ENCODE results near the gene HTR3D. TPM values are rescaled to one million over a fixed set of nuclear protein-coding genes. Genes with fewer than 3 reads are reported as not detected.
"Not testable (repeated sequence)": the region's sequence is repeated elsewhere in the genome, so short reads cannot be mapped to it uniquely, and the experiment has no call there.

The HTR3D gene
- total RNA-seq, 1 experiment from 2014 or later = not detected

DNA sequence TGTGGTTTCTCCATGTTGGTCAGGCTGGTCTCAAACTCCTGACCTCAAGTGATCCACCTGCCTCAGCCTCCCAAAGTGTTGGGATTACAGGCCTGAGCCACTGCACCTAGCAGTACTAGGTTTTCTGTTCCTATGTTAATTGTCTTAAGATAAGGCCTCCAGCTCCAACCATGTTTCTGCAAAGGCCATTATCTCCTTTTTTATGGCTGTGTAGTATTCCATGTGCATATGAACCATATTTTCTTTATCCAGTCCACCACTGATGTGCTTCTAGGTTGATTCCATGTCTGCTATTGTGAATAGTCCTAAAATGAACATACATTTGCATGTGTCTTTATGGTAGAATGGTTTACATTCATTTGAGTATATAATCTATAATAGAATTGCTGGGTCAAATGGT lies 31.1 kb downstream of the HTR3D start:
- DNase-seq (ENCODE audit: extremely low read depth, low read depth) = no peak

DNA sequence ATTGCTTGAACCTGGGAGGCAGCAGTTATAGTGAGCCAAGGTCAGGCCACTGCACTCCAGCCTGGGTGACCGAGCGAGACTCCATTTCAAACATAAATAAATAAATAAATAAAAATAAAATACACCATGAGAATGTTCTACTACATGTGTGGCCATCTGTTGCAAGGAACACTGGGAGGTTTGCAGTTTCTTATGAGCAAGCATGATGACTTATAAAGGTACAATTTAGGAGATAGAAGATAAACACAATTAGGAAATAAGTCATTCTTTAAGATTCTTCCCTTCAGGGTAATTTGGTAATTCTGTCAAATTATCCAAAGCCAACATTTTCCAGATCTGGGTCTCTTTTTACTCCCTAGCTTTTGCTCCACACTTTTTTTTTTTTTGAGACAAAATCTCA lies 34.7 kb downstream of the HTR3D start:
- no peak for DNase-seq (ENCODE audit: extremely low read depth, low read depth)

DNA sequence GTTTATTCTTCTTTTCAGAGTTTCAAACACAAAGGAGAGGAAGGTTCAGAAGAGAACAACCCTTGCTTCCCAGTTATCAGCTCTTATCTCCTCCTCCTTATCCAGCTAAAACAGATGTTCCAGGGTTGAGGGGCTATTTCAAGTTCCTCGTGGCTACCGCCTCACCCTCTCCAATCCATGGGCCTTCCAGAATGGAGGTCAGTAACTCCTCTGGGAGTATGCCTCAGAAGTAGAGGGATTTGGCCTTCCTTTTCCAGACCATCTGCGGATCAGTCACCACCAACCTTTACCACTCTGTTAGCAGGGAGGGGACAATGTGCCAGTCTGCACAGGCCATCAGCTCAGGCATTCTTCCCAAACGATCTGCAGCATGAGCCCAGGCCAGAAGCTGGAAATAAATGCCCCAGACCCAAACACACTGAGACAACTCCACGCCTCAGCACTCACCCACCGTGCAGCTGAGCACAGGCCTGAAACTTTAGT lies 36.1 kb downstream of the HTR3D start:
- DNase-seq (ENCODE audit: extremely low read depth, low read depth) = no peak

DNA sequence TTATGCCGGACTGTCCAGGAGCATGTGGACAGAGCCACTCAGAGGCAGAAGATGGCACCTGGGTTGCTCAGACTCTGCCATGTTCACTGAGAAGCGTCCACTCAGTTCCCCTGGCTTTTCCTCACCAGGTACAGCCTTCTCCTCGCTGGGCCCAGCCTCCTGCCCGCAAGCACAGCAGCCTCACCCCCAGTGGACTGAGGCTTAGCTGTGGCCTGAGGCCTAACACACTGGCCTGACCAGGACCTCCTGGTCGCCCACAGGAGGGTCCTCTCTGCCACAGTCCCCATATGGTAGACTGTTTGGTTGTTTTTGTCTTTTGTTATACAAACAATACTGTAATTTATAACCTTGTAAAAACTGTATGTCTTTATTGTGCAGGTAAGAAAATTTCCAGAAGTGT lies 36.8 kb downstream of the HTR3D start:
- DNase-seq (ENCODE audit: extremely low read depth, low read depth) = no peak

DNA sequence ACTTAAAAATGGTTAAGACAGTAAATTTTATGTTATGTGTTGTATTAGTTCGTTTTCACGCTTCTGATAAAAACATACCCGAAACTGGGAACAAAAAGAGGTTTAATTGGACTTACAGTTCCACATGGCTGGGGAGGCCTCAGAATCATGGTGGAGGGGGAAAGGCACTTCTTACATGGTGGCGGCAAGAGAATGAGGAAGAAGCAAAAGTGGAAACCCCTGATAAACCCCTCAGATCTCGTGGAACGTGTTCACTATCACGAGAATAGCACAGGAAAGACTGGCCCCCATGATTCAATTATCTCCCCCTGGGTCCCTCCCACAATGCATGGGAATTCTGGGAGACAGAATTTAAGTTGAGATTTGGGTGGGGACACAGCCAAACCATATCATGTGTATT lies 39.6 kb downstream of the HTR3D start:
- not testable (repeated sequence) for DNase-seq (ENCODE audit: extremely low read depth, low read depth)

- DNase-seq (ENCODE audit: extremely low read depth, low read depth) = no peak
Measured at GRCh38 chr3:184073621-184074020, 42.1 kb downstream of the HTR3D start.

GRCh38 chr3:184075901-184076300 lies 44.4 kb downstream of the HTR3D start:
- DNase-seq (ENCODE audit: extremely low read depth, low read depth) = no peak

- DNase-seq (ENCODE audit: extremely low read depth, low read depth) = no peak
Measured at GRCh38 chr3:184077881-184078280, 46.3 kb downstream of the HTR3D start.

GRCh38 chr3:184078851-184079250 lies 47.3 kb downstream of the HTR3D start:
- DNase-seq (ENCODE audit: extremely low read depth, low read depth) = no peak

DNA sequence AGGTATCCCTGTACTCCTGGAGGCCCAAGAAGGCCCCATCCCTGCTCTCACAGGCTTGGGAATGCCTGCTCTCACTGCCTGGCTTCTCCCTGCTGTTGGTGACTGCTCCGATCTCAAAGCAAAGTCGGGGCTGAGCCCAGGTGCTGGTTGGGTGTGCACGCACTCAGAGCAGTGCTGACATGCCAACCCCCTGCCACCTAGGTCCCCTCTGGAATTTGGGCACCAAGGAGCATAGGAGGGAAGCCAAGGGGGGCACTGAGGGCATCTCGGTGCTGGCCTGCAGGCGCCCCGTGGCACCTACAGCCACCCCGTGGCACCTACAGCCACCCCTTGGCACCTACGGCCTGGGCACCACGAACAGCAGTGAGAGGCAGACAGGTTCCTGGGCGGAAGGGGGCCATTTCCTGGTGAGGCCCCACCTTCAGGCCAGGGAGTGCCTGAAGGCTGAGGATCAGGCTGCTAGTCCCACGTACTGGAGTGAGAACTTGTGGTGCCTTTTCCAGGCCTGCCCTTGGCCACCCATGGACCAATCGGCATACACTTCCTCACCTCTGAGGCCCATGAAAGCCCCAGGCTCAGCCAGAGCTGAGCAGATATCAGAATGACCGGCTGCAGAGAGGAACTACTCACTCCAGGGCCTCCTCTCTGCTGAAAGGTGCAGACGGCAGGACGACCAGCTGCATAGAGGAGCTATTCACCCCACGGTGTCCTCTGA lies 49.7 kb downstream of the HTR3D start:
- DNase-seq (ENCODE audit: extremely low read depth, low read depth) = no peak

DNA sequence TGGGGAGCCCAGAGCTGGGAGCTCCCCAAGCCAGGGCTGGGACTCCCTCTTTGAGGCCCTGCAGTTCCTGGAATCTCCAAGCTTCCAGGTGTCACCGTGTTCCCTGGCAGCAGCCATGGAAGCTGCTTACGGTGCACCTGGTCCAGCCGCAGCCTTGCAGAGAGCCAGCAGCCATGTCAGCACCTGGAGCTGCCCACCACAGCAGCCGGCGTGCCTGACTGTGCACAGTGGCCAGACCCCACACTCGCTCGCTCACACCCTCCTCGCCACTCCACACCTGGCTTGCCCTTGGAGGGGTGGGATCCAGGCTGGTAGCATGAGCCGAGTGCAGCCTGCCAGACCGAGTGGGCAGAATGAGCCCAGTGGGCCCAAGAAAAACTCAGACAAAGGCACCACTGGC lies 50.5 kb downstream of the HTR3D start:
- no peak for DNase-seq (ENCODE audit: extremely low read depth, low read depth)

- DNase-seq (ENCODE audit: extremely low read depth, low read depth) = no peak
Measured at GRCh38 chr3:184082465-184082864, 50.9 kb downstream of the HTR3D start.

- no peak for DNase-seq (ENCODE audit: extremely low read depth, low read depth)
Measured at GRCh38 chr3:184085389-184085852, 53.9 kb downstream of the HTR3D start.

Small RNAs within 50 kb of the gene (small RNA-seq; reads per million reads assigned to genes)
- 0 reads per million in 2 experiments for gene RF00019

Other genes starting within 250 kb of the HTR3D start
- 0.72 and 0.84 TPM in 2 replicates for gene MAP6D1, start 206.2 kb upstream of the HTR3D start, total RNA-seq (2014; rRNA removed; shearing (Covaris generic))
- 46.9 and 48.1 TPM in 2 replicates for gene PARL, start 146.9 kb upstream of the HTR3D start, total RNA-seq (2014; rRNA removed; shearing (Covaris generic))
- 7.0 and 9.4 TPM in 2 replicates for gene ABCC5, start 13.9 kb upstream of the HTR3D start, total RNA-seq (2014; rRNA removed; shearing (Covaris generic))
- not detected in 2 replicates for gene HTR3C, start 21.3 kb downstream of the HTR3D start, total RNA-seq (2014; rRNA removed; shearing (Covaris generic))
- not detected in 2 replicates for gene HTR3E, start 65.3 kb downstream of the HTR3D start, total RNA-seq (2014; rRNA removed; shearing (Covaris generic))
- gene EIF2B5, start 103.6 kb downstream of the HTR3D start, total RNA-seq (2014; rRNA removed; shearing (Covaris generic)) = 32.0 and 33.3 TPM in 2 replicates
- 16.1 and 19.4 TPM in 2 replicates for gene DVL3, start 123.6 kb downstream of the HTR3D start, total RNA-seq (2014; rRNA removed; shearing (Covaris generic))
- 110 and 117 TPM in 2 replicates for gene AP2M1, start 143.1 kb downstream of the HTR3D start, total RNA-seq (2014; rRNA removed; shearing (Covaris generic))
- 21.1 and 25.4 TPM in 2 replicates for gene ABCF3, start 154.5 kb downstream of the HTR3D start, total RNA-seq (2014; rRNA removed; shearing (Covaris generic))
- gene VWA5B2, start 197.8 kb downstream of the HTR3D start, total RNA-seq (2014; rRNA removed; shearing (Covaris generic)) = 0.35 TPM in 1 of 2 replicates, not detected in the other
- gene ALG3, start 217.2 kb downstream of the HTR3D start, total RNA-seq (2014; rRNA removed; shearing (Covaris generic)) = 50.7 and 52.9 TPM in 2 replicates
- 15.1 and 15.8 TPM in 2 replicates for gene EEF1AKMT4, start 217.9 kb downstream of the HTR3D start, total RNA-seq (2014; rRNA removed; shearing (Covaris generic))
- 0.23 TPM in 1 of 2 replicates, not detected in the other for gene CAMK2N2, start 229.8 kb downstream of the HTR3D start, total RNA-seq (2014; rRNA removed; shearing (Covaris generic))
- not detected in 2 replicates for gene ECE2, start 244.3 kb downstream of the HTR3D start, total RNA-seq (2014; rRNA removed; shearing (Covaris generic))